Mucosa of rectum (tissue), 2 donors: Measurements from ENCODE around the gene FCN1.

Experiments used
- H3K27ac ChIP-seq, 2 donors: one replicate each; pipeline ENCODE4 v1.7.0; 2013; ENCODE audit warnings: inconsistent platforms in 2 of 2, low read depth in 2 of 2, low read length in 2 of 2
- H3K27me3 ChIP-seq, 2 donors: one replicate each; pipeline ENCODE4 v1.7.0; 2013; ENCODE audit warnings: low read length in 2 of 2; ENCODE audit not compliant: control insufficient read depth in 2 of 2, insufficient read depth in 2 of 2
- H3K36me3 ChIP-seq, 2 donors: one replicate each; pipeline ENCODE4 v1.7.0; 2013; ENCODE audit warnings: low read length in 2 of 2; ENCODE audit not compliant: control insufficient read depth in 2 of 2, insufficient read depth in 2 of 2
- H3K4me1 ChIP-seq, 2 donors: one replicate each; pipeline ENCODE4 v1.7.0; 2013; ENCODE audit warnings: low read length in 2 of 2, mild to moderate bottlenecking in 1 of 2; ENCODE audit not compliant: control insufficient read depth in 2 of 2, insufficient read depth in 2 of 2
- H3K4me3 ChIP-seq, 2 donors: one replicate each; pipeline ENCODE4 v1.7.0; 2013; ENCODE audit warnings: low read length in 2 of 2
- H3K9ac ChIP-seq, 2 donors: one replicate each; pipeline ENCODE4 v1.7.0; 2013; ENCODE audit warnings: low read length in 2 of 2, low read depth in 1 of 2, mild to moderate bottlenecking in 1 of 2
- H3K9me3 ChIP-seq, 2 donors: one replicate each; pipeline ENCODE4 v1.7.0; 2013; ENCODE audit warnings: low read length in 2 of 2; ENCODE audit not compliant: control insufficient read depth in 2 of 2
- donor health status: healthy.
- donor health status: Normal muscosa, but diverticular disease.

Gene FCN1

DNA sequence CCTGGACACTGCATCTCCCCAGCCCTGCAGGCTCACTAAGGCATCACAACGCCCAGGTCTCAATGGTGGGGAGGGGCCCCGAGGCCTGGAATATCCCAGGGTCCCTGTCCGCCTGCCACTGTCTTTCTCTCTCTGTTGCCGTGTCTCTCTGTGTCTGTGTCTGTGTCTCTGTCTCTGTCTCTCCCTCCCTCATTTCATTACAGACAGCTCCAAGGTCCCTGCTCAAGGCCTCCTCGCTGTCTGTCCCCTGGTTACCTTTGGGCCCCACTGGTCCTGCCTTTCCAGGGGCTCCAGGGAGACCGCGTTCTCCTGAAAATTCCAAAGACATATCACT is 3.2 kb downstream of the FCN1 start:
- H3K27me3 ChIP-seq: no peaks in the 10 kb centered on the region
- H3K4me3 ChIP-seq: no peak overlapping the region
- H3K36me3 ChIP-seq: no peaks in the 10 kb centered on the region
- no peaks in the 10 kb centered on the region for H3K9me3 ChIP-seq
- no peak overlapping the region for H3K9ac ChIP-seq
- no peak overlapping the region for H3K27ac ChIP-seq
- H3K4me1 ChIP-seq: no peaks in the 10 kb centered on the region

DNA sequence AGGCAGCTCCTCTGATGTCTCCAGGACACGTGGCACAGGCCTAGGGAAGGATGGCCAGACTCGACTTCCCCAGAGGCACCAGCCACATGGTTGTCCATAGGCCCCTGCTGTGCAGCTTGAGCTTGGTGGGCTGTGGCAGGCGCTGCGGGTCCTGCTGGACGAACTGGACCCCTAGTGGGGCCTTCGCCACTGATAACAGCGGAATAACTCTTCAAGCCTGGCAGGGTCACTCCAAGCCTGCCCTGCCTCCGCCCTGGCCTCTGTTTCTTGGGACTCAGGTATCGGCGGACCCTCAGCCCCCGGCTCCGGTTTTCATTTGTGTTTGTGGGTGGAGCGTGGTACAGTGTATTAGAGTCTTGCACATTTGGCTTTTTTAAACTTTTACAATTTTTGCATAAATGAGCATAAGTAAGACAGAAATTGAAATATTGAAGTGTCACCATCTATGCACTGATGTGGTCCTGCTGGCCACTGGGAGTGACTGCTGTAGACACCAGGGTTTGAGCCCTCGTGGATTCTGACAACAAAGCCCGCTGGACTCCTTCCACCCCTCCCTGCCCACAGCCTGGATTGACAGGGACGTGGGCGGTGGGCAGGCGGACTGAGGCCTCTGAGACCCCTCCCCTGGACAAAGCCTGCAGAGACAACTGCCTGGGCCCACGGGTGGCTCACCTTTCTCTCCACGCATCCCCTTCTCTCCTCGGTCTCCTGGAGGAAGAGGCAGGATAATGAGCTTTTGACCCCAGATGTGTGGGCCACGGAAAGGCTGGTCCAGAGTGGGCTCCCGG is 3.8 kb downstream of the FCN1 start:
- H3K36me3 ChIP-seq: no peaks in the 10 kb centered on the region

DNA sequence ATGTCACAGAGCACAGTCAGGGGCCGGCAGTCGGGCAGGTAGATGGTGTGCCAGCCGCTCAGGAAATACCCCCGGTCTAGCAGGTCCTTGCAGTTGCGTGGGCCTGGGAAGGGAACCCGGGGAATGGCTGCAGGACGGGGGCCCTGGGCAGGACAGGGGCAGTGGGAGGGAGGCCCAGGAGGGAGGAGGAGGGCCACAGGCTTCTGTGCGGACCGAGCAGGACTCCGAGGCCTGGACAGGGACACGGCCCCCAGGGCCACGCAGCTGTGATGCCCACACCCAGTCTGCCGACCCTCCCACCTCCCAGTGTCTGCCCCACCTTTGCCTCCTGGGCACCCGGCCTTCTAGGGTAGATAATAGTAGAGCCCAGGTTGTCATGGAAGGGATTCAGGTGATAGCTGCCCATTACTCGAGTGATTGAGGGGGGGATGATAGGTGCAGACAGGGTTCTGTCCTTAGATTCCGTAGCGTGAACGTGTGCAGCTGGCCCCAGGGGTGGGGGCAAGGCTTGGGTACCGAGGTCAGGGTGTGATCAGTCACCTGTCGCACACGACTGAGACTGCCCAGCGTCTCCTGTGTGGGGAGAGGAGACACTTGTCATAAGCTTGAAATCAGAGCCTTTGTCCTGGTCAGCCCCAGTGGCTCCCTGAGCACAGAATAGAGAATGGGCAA is 4.5 kb downstream of the FCN1 start:
- no peak overlapping the region for H3K9ac ChIP-seq

More for the DNA sequence above, 3.8 kb downstream of the FCN1 start:
- Histone ChIP-seq H3K4me3 (no peak overlapping the region), H3K27me3 (no peaks in the 10 kb centered on the region), H3K9ac (no peak overlapping the region), H3K4me1 (no peaks in the 10 kb centered on the region), H3K27ac (no peak overlapping the region), H3K9me3 (no peaks in the 10 kb centered on the region)

DNA sequence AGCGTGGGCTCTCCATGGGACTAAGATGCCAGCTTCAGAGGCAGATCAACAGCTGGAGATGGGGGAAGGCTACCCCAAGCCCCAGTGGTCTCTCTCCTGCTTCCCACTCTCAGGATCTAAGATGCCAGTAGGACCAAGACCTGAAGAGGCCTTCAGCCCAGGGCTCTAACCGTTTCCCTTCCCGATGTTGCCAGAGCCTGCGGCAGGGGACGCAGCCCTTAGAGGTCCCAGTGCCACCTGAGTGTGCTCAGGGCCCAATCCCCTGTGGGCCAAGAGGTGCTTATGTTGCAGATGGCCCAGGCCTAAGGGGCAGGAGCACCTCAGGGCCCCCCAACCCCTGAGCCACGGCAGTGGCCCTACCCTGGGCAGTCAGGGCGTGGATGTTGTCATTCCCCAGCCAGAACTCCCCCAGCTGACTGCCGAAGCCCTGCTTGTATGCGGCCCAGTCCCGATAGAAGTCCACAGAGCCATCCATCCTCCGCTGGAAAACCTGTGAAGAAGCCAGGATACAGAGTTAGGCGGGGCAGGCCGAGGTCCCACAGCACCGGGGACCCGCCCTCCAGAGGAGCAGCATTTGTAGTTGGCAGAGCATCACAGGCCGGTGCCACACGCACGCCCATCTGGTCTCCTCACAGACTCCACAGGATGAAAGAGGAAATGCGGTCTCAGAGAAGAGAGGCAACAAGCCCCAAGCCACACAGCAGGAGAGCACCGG is 5.4 kb downstream of the FCN1 start:
- Histone ChIP-seq H3K27me3 (no peaks in the 10 kb centered on the region), H3K9me3 (no peaks in the 10 kb centered on the region), H3K36me3 (no peaks in the 10 kb centered on the region), H3K4me1 (no peaks in the 10 kb centered on the region), H3K4me3 (no peak overlapping the region), H3K27ac (no peak overlapping the region), H3K9ac (no peak overlapping the region)

More for the DNA sequence above, 4.5 kb downstream of the FCN1 start:
- Histone ChIP-seq H3K4me3 (no peak overlapping the region), H3K27ac (no peak overlapping the region), H3K9me3 (no peaks in the 10 kb centered on the region), H3K4me1 (no peaks in the 10 kb centered on the region), H3K36me3 (no peaks in the 10 kb centered on the region), H3K27me3 (no peaks in the 10 kb centered on the region)

DNA sequence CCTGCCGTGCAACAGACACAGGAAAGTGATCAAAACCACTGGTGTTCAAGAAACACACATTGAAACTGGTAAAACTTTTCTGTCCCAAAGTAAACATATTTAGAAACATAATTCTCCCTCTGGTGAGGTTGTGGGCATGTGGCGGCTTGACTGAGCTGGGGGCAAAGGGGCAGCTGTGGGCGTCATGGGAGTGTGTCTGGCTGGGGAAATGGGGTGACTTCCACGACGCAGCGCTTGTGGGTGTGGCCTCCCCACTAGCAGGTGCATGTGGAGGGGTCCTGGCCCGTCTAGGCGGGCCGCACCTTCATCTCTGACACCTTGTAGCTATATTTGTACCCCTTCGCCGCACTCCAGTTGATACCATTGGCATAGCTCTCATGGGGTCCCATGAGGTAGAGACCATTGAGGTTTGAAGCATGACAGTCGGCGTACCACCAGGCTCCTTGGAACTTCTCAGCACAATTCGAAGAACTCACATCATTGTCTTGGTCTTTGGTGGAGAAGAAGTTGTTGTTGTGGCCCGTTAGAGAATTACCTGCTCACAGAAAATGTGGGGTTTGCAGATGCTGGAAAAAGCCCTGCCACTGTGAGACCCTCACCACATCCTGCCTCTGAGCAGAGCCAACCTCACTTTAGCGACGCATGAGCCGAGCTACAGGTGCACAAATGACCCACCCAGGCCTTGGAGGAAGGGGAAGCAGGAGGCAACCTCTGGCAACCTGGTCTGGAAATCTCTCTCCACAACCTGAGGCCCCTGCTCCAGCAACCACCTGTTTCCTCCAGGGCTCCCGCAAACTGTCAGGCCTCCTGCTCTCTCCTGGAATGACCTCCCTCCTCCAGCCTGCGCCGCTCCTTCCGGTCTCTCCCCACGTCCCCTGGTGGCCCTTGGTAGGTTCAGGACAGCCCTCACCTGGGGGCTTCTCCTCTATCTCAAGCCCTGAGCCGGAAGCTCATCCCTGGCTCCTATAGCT is 7.9 kb downstream of the FCN1 start:
- H3K27ac ChIP-seq: no peak overlapping the region
- no peaks in the 10 kb centered on the region for H3K4me1 ChIP-seq
- H3K27me3 ChIP-seq: no peaks in the 10 kb centered on the region
- no peaks in the 10 kb centered on the region for H3K36me3 ChIP-seq
- H3K9me3 ChIP-seq: no peaks in the 10 kb centered on the region
- H3K9ac ChIP-seq: no peak overlapping the region
- no peak overlapping the region for H3K4me3 ChIP-seq

DNA sequence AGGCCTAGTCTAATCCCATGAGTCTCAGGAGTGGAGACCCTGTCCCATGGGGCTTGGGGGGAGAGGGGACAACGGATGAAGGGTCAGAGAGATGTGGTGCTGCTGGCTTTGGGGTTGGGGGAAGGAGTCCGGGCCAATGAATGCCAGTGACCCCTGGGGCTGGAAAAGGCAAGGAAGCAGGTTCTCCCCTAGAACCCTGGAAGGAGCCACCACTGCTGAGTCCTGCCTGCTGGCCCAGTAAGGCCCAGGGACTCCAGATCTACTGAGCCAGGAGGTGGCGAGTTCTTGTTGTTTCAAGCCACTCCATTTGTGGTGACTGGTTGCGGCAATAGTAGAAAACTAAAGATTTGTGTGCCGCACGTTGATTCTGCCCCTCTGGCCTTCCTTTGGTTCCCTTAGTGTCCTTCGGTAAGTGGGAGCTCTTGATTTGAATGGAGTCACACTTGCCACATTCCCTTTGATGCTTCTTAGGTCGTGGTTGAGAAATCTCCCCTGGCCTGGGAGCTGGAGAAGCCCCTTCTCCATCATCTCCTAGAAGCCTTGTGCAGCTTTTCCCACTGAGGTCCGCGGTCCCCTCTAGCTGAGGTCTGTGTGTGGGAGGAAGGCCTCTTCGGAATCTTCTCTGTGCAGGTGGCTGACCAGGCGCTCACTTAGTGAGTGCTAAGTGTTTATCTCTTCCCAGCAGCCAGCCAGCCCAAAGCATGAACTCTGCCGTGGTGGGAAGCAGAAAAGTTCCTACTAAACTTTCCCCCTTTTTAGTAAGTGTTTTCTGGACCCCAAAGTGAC is 9.0 kb downstream of the FCN1 start:
- H3K9ac ChIP-seq: no peak overlapping the region
- no peaks in the 10 kb centered on the region for H3K9me3 ChIP-seq
- H3K4me3 ChIP-seq: no peak overlapping the region
- H3K4me1 ChIP-seq: no peaks in the 10 kb centered on the region
- H3K36me3 ChIP-seq: no peaks in the 10 kb centered on the region
- no peak overlapping the region for H3K27ac ChIP-seq
- H3K27me3 ChIP-seq: no peaks in the 10 kb centered on the region

DNA sequence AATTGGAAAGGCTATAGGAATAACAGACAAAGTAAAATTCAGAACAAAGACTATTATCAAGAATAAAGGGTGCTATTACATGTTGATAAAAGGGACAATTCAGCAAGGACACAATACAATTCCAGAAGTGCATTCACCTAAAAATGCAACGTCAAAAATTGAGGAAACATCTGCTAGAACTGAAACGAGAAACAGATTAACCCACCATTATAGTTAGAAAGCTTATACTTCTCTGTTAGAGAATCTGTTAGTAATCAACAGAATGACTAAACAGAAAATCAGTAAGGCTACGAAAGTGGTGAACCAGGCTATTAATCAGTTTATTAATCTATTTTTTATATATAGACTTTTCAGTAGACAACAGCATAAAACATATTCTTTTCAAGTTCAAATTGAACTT is 14.8 kb downstream of the FCN1 start:
- no peaks in the 10 kb centered on the region for H3K27me3 ChIP-seq
- no peak overlapping the region for H3K9ac ChIP-seq
- H3K27ac ChIP-seq: no peak overlapping the region
- H3K36me3 ChIP-seq: no peaks in the 10 kb centered on the region
- H3K9me3 ChIP-seq: peaks cover 0 to 4% of the 10 kb centered on the region in 2 donors
- no peak overlapping the region for H3K4me3 ChIP-seq
- no peaks in the 10 kb centered on the region for H3K4me1 ChIP-seq

DNA sequence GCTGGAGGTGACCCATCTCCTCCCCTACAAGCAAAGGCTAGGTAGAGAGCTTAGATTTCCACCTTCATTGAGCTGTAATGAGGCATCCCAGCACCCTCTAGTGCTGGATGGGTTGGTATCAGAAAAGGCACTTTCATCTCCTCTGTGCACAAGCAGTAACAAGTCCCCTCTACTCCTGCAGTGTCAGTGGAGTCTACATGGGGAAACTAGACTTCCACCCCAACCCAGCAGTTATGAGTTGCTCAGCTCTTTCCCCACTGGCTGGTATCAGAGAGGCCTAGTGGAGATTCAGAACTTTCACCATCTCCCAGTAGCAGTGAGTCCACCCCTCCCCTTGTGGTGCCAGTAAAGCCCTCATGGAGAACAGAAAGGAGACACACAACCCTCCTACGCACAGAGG is 17.9 kb downstream of the FCN1 start:
- no peak overlapping the region for H3K9ac ChIP-seq
- H3K9me3 ChIP-seq: peaks cover 0 to 4% of the 10 kb centered on the region in 2 donors
- no peaks in the 10 kb centered on the region for H3K4me1 ChIP-seq
- H3K4me3 ChIP-seq: no peak overlapping the region
- H3K36me3 ChIP-seq: no peaks in the 10 kb centered on the region
- no peaks in the 10 kb centered on the region for H3K27me3 ChIP-seq
- no peak overlapping the region for H3K27ac ChIP-seq

DNA sequence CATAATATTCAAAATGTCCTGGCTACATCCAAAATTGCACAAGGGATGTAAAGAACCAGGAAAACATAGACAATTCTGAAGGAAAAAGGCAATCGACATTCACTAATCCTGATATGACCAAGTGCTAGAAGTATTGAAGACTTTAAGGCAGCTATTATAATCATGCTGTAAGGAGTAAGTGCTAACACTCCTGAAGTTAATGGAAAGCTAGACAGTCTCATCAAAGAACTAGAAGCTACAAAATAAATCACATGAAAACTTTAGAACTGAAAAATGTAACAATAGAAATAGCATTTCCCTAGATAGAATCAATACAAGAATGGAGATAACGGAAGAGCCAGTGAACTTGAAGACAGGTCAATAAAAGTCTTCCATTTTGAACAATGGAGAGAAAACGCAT is 18.5 kb downstream of the FCN1 start:
- no peaks in the 10 kb centered on the region for H3K4me1 ChIP-seq
- H3K27ac ChIP-seq: no peak overlapping the region
- H3K4me3 ChIP-seq: no peak overlapping the region
- peaks cover 0 to 4% of the 10 kb centered on the region in 2 donors for H3K9me3 ChIP-seq
- no peaks in the 10 kb centered on the region for H3K36me3 ChIP-seq
- H3K9ac ChIP-seq: no peak overlapping the region
- H3K27me3 ChIP-seq: no peaks in the 10 kb centered on the region
